Activated CD8-positive, alpha-beta memory T cell treated with anti-CD3 and anti-CD28 coated beads, Interleukin-2, amount 50 U/mL, for 4 hours (primary cell): Measurements from ENCODE around the gene CTRL.
"Not testable (repeated sequence)": the region's sequence is repeated elsewhere in the genome, so short reads cannot be mapped to it uniquely, and the experiment has no call there.

ENCODE experiments used
- DNase-seq: peaks from one replicate; pipeline ENCODE4 v3.0.0-alpha.2; 2020

CTRL gene

DNA sequence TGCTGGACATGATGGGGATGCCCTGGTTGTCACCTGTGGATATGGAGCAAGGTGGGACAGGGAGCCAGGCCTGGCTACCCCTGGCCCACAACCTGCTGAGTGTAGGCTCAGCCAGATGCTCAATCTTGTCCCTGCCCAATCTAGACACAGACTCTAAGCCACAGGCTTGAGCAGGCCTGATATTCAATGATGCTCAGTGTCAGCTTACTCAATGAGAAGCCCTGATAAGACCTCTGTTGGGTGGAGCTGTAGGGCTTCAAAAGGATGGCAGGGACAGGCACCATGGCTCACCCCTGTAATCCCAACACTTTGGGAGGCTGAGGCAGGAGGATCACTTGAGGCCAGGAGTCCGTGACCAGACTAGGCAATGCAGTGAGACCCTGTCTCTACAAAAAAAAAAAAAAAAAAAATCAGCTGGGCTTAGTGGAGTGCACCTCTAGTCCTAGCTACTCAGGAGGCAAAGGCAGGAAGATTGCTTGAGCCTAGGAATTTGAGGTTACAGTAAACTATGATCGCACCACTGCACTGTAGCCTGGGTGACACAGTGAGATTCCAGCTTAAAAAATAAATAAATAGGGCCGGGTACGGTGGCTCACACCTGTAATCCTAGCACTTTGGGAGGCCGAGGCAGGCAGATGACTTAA is 8.9 kb upstream of the CTRL start:
- DNase-seq = no peak

DNA sequence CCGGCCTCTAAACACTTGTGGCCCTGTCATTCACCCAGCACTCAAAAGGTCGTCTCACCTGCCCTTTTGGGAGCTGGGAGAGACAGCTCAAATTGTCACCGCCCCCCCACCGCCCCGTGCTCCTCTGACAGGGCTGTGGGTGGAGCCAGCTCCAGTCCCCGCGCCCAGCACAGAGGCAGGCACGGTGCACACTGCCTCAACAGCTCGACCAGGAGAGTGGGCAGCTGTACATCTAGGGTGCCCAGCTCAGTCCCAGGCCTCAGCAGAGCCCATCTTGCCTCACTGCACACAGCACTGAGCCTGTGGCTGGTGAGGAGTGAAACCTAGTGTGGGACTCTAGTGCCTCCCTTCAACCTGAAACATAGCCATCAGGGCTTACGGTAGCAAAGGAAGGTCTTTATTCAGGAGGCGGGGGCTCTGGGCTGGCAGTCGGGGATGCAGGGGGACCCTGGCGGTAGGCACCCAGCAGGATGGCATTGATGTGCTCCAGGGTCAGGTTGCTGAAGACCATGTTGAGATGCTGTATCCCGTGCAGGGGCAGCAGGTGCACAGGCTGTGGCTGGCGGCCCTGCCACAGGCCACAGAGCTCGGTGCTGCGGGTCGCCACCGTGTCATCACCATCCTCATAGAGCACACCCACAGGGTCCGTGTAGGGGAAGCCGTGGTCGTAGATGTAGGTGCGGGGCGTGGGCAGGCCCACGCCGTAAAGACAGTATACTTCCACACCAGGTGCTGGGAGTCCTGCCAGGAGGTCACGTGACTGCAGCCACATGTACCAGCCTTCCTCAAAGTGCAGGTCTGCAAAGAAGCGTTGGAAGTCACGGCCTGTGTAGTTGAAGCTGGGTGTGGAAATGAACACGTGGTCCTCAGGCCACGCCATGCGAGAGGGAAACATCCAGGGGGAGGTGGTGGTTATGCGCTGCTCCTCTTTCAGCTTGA is 8.1 kb upstream of the CTRL start:
- DNase-seq = peak; percentile 56

DNA sequence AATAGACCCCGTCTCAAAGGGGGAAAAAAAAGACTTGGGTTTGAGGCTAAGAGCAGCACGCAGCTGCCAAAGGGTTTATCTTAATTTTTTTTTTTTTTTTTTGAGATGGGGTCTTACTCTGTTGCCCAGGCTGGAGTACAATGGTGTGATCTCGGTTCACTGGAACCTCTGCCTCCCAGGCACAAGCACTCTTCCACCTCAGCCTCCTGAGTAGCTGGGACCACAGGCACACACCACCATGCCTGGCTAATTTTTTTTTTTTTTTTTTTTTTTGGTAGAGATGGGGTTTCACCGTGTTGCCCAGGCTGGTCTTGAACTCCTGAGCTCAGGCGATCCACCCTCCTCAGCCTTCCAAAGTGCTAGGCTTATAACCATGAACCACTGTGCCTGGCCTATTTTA is 6.1 kb upstream of the CTRL start:
- DNase-seq = not testable (repeated sequence)

DNA sequence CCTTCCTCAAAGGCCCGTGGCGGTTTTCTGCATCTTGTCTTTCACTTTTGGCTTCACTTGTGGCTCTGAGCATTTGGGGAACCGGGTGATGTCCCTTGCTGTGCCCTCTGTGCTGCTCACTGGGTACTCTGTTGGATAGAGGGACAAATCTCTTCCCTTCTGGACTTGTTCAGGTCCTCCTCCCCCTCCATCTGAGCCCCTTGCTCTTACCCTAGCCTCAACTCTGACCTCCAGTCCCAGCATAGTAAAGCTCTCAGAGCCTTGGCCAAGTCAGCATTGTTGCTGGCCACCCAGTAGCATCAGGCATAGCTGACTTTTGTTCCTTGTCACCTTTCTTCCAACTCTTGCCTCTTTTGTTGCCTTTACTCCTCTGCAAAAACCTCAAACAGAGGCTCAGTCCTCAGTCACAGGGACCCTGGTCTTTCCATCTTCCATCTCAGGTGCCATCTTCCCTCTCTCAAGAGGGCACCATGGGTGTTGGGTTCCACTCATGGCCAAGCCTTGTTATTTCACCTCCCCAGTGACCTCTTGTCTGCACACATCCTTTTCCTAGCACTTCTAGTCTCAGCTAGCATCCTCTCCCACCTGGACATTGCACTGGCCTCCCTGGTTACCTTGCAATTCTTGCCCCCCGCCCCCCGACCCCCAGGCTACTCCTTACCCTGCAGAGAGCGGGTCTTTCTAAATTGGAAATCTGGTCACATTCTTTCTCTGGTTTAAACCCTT is 5.4 kb upstream of the CTRL start:
- peak; percentile 71 for DNase-seq

DNA sequence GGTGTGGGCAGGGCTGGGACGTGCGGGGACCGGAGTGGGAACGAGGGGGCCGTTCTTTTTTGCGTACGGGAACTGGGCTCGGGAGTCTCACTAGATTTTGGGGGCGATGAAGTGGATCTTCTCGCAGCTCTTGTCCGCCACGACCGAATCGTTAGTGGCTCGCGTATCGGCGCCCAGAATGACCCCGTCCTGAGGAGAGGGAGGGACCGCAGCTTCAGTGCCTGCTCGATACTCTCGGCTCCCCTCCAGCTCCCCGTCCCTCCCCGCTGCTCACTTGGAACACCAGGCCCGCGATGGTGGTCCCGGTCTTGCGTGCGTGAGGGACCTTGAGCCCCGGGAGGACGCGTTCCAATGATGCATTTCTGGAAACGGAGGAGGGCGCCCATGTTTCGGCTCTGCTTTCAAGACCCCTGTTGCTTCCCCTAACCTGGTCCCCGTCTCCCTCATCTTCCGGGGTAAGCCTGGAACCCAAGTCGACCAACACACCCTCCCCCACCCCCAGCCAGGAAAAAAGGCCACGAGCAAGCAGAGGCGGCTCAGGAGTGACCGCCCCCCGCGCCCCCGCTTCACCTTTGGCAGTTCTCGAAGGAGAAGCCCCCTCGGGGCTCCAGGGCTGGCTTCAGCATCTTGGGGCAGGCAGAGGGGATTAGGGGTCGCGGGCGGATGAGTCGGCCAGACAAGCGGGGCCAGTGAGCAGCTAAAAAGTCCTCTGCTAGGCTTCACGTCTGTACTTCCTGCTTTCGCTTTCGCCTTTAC is 4.6 kb upstream of the CTRL start, which contains the start of gene PSMB10:
PSMB10 (minus strand) TSS at position 727 of the 756 bp plus-strand sequence; CDS start at position 626, 101 bp downstream.
- DNase-seq = no peak

DNA sequence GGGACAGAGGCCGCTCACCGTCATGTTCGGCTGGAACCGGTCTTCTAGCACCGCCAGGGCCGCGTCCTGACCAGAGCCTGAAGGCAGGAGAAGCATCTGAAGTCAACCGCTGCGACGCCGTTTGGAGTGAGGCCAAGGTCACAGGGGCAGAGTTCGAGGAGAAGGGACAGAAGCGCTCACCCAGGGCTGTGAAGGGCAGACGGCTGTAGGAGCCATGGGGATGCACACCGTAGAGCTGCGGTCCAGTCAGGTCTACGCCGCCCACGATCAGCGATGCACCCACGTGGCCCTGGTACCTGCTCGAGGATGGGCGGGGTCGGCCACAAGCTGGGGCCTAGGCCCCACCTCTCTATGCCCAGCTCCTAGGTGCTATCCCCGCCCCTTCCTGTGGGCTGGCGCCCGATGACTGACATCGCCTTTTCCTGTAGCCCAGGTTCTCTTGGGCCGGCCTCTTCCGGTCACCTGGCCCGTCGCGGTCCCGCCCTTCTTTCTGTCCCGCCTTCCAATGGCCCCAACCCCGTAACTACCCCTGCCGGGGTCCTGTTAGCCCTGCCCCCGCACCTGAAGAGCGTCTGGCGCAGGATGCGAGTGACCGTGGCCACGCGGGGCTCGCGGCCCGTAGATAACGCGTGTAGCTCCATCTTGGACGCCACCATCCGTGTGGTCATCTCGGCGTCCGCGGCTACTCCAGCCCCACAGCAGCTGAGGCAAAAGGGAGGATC is 3.9 kb upstream of the CTRL start:
- DNase-seq = peak; percentile 94

DNA sequence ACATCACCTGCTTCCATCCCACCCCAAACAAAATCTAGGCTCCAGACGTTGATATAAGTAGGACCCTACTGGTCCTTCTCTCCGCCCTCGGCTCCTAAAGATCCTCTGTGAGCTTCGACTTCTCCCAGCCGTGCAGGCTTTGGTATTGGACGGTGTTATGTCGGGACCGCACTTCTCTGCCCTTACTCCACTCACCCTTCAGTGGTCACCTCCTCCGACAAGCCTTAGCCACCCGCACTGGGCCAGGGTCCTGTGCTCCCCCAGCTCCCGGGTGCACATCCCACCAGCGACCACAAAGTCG is 3.4 kb upstream of the CTRL start:
- DNase-seq = no peak

DNA sequence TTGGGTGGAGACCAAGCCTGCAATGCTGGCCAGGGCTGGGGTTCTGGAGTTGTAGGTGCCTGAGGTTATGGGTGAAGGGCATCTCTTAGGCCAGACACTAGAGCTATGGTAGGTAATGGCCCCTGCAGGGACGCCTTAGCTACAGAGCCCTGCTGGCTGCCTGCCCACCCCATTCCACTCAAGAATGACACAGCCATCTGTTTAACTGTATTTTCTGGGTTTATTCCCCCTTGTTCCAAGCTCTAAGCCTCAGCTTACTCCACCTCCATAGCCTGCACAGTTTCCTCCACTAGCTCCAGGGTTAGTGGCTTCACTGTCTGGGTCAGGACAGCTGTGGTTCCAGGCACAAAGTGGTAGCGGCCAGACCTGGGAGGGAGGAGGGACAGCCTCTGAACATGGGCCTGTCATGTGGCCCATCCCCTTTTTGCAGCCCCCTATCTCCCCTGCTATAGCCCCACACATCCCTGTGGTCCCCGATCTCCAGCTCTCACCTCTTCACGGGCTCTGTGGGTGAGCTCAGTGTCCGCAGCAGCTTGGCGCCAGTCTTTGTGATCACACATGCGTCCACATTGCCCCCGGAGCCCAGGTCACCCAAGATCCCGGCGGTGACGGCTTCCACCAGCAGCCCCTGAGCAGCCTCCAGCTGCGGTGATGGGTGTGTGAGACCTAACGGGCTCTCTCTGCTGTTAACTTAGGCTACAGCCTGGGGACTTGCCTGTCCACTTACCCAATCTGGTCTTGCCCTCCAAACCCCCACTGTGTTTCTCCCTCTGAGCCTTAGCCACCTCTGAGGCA is 2.8 kb upstream of the CTRL start:
- DNase-seq = no peak

DNA sequence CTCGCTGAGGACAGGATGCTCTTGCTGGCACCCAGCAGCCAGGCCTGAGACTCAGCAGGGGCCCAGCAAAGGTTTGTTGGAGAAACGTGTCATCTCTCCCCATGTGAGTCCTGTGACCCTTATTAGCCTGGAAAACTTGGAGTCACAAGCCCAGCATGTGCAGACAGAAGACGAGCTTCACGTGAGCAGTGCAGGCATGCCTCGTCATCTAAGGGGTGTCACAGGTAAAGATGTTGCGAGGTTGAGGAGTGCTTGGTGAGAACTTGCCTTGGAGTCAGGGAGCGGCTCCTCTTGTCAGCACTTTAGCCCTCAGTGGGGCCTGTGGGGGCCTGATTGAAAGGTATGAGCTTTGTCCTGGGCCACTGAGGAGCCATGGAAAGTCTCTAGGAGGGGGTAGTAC is 2.1 kb upstream of the CTRL start:
- DNase-seq = no peak

DNA sequence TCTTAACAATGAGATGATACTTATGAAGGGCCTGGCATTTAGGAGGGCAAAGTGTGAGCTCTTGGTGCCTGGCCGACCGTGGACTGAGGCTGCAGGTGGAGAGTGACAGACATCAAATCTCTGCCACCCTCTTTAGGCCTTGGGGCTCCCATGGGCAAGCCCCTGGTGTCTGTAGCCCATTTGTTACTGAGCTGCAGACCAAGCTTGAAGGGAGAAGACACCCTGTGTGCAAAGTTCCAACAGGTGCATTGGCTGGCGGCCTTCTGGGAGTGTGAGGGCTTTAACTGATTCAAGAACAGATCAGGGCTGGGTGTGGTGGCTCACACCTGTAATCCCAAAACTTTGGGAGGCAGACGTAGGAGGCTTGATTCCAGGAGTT is 789 bp upstream of the CTRL start:
- no peak for DNase-seq

DNA sequence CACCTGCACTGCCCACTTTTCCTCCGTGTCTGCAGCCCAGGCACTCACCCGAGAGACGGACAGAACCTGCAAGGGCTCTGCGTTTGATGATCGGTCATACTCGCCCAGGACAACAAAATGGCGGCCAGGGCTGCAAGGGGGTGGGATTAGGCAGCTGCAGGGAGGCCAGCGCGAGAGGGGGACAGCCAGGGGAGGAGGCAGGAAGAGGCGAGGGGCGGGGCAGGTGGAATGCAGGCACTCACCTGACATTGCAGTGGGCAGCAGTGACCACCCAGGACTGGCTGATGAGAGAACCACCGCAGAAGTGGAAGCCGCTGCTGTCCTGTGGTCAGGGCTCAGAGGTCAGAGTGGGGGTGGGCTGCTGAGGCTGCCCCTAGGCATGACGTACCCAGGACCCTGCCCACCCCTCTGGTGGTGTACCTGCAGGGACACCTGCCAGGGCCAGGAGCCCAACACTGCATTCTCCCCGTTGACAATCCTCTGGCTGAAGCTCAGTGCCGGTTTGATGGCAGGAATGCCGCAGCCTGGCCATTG is 917 bp downstream of the CTRL start:
- DNase-seq = no peak

DNA sequence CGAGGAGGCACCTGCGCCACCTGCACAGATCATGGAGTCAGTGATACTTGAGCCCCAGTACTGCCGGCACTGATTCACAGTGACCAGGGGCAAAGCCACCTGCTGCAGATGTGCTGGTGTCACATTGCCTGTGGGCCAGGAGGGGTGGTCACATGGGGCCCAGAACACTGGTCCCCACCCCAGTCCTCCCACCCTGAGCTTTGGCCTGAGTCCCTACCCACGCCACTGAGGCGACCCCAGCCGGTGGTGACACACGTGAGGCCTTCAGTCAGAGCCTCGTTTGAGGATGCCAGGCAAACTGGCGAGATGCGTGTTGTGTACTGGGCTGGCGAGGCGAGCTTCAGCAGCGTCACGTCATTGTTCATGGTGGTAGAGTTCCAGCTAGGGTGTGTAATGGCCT is 1.5 kb downstream of the CTRL start:
- DNase-seq = no peak

DNA sequence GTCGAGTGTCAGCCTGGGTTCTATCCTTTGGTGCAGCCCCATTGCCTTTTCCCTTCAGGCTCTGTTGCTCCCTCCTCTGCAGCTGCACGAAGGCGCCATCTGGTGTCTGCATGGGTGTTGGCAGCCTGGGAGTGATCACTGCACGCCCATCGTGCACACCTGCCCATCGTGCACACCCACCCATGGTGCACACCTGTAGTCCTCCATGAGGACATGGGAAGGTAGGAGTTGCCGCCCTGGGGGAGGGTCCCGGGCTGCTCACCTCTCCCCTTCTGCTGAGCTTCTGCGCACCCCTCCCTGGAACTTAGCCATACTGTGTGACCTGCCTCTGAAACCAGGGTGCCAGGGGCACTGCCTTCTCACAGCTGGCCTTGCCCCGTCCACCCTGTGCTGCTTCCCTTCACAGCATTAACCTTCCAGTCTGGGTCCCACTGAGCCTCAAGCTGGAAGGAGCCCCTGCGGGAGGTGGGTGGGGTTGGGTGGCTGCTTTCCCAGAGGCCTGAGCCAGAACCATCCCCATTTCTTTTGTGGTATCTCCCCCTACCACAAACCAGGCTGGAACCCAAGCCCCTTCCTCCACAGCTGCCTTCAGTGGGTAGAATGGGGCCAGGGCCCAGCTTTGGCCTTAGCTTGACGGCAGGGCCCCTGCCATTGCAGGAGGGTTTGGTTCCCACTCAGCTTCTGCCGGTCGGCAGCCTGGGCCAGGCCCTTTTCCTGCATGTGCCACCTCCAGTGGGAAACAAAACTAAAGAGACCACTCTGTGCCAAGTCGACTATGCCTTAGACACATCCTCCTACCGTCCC is 2.9 kb downstream of the CTRL start:
- DNase-seq = peak; percentile 75

DNA sequence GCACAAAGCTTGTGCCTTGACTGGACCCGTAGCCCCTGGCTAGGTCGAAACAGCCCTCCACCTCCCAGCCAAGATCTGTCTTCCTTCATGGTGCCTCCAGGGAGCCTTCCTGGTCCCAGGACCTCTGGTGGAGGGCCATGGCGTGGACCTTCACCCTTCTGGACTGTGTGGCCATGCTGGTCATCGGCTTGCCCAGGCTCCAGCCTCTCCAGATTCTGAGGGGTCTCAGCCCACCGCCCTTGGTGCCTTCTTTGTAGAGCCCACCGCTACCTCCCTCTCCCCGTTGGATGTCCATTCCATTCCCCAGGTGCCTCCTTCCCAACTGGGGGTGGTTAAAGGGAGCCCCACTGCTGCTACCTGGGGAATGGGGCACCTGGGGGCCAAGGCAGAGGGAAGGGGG is 3.5 kb downstream of the CTRL start:
- DNase-seq = no peak

DNA sequence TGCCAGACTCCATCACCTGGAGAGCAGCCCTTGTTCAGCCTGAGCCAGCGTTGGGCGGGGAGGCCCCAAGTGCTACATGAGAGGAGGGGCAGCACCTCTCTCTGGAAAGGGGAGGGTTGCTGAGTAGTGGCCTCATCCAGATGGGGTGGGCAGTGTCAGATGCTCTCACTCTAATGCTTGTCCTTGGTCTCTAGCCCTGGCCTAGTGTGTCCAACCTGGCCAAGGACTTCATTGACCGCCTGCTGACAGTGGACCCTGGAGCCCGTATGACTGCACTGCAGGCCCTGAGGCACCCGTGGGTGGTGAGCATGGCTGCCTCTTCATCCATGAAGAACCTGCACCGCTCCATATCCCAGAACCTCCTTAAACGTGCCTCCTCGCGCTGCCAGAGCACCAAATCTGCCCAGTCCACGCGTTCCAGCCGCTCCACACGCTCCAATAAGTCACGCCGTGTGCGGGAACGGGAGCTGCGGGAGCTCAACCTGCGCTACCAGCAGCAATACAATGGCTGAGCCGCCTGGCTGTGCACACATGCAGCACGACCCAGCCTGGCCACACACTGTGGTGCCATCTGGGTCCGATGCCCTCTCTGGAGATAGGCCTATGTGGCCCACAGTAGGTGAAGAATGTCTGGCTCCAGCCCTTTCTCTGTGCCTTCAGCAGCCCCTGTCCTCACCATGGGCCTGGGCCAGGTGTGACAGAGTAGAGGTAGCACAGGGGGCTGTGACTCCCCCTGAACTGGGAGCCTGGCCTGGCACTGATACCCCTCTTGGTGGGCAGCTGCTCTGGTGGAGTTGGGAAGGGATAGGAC is 4.3 kb downstream of the CTRL start:
- no peak for DNase-seq

DNA sequence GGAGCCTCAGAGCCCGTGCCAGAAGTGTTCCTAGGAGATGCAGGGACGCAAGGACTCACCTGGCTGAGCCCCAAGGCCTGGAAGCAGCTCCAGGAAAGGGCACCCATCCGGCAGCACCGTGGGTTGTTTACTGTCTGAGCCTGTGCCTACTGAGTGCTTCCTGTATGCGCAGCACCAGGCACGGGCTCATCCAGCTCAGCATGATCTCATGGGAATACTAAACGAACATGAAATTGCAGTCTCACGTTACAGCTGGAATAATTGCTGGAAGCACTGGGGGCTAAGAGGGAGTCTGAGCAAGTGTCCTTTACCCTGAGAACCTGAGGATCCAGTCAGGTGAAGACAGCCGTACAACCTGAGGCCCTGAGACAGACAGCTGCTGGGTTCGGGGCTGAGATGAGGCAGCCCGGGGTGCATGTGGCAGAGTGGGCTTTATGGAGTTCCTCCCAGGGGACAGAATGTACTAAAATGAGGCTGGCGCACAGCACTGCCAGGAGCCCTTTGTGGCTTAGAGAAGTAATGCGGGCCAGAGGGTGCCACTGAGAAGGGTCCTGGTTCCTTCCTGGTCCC is 5.4 kb downstream of the CTRL start:
- no peak for DNase-seq

DNA sequence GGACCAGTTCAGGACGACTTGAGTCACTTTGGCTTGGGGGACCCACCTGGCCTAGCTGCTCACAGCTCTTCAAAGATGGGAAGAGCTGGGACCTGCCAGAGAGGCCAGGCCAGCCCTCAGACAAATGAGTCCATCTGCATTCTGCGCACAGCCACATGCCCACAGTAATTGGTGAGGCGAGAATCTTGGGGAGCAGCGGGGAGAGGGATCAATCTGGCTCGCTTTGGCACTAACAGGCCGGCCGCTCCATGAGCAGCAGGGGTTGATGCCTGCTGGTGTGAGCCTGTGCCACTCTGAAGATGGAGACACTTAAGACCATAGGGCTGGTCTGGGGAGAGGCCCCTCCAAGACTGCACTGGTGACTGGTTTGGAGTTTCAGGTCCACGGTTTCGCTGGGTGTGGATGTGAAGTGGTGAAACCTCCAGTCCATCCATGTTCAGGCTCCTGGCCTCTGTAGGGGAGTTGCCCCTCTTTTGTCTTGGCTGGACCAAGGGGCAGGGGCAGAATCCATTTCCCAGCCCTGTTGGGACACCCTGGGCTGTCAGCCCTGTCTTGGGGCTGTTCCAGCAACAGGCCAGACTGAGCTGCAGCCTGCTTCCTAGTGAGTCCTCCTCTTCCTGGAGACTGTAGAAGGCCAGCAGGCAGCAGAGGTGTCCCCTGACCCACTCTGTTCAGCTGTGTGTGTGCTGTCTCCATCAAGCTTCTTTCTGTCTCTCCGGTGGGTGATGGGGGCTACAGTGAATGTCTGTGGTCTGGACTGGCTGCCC is 7.3 kb downstream of the CTRL start:
- no peak for DNase-seq

DNA sequence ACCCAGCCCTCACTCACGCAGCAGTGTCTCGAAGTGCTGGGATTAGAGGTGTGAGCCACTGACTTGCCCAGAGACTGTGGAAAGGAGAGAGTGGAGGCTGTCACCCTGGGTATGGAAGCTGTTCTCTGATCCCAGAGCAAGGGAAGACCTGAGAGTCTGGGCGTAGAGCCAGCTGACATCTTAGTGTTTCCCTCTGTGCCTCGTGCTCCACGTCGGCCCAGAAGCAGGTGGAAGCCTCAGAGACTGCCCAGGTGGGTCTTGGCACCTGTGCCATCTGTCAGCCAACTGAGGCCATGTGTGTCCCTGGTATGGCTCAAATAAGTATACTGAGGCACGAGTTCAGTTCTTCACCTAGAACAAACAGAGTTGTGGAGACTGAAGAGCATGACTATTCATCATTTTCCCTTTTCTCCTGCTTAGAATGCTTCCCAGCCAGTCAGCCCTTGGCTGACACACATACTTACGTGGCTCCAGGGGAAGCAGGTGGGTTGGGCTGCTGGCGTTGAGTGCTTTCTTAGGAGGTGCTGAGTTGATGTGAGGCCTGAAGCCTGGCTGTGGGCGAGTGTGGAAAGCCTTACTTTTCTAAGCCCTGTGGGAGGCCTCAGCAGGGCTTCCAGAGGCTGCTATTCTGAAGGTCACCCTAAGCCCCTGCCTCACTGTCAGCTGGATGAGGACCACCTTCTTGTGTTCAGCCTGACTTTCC is 8.1 kb downstream of the CTRL start:
- DNase-seq = no peak
